Fibroblast of skin of left quadriceps (primary cell): ENCODE data around the gene WASL.

Experiments used
- DNase-seq, 2 experiments: peaks; one replicate each; pipeline ENCODE4 v3.0.0-alpha.2; 2013; ENCODE audit warnings: low read depth in 2 of 2

WASL gene

DNA sequence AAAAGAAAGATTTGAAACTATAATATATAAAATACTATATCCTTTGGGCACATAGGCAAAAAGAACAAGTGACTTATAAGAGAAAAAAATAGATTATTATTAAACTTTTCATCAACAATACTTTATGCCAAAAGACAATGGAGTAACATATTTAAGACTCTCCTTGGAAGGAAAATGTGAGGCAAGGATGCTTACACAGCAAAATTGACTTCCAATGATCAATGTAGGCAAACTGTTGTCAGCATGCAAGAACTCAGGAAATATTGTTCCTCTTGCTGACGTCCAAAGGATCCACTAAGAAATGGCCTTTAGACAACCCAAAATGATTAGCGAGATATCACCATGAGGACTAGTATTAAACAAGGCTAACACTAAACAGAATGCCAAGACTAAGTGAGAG is 116.0 kb downstream of the WASL start:
- DNase-seq = no peak
